Measurements from ENCODE around the gene AUNIP. TPM values are rescaled to one million over a fixed set of nuclear protein-coding genes. Genes with fewer than 3 reads are reported as not detected.

AUNIP gene
- total RNA-seq = 0.54 and 0.69 TPM in 2 replicates

GRCh38 chr1:25858906-25859789 is at the start of gene AUNIP:
TSS of gene AUNIP (minus strand) at chr1:25859457. CDS start at chr1:25859357, 100 bp downstream.

GRCh38 chr1:25905680-25906643 is 46.7 kb upstream of the AUNIP start, which contains the start of gene STMN1:
TSS of gene STMN1 (minus strand) at chr1:25906419. CDS start at chr1:25904676, 1,743 bp downstream.

GRCh38 chr1:25875154-25875855 is 16.0 kb upstream of the AUNIP start, which contains the start of gene PAQR7:
TSS of gene PAQR7 (minus strand) at chr1:25875708. CDS start at chr1:25863839, 11,869 bp downstream.

GRCh38 chr1:25819491-25820246 is 39.6 kb downstream of the AUNIP start, which contains the start of gene MTFR1L:
TSS of gene MTFR1L (plus strand) at chr1:25819954. CDS start at chr1:25823105, 3,151 bp downstream.

GRCh38 chr1:25799935-25800702 is 59.1 kb downstream of the AUNIP start, which contains the start of gene SELENON:
TSS of gene SELENON (plus strand) at chr1:25800193. CDS start at chr1:25800231, 38 bp downstream.

Other genes with a start within 250 kb of the AUNIP start
- gene MAN1C1, start 242.7 kb downstream of the AUNIP start, total RNA-seq = 1.5 and 1.8 TPM in 2 replicates
- 23.3 and 27.6 TPM in 2 replicates for gene SELENON, start 59.3 kb downstream of the AUNIP start, total RNA-seq
- gene MTFR1L, start 39.5 kb downstream of the AUNIP start, total RNA-seq = 31.3 and 31.5 TPM in 2 replicates
- gene PAQR7, start 16.3 kb upstream of the AUNIP start, total RNA-seq = 14.7 and 18.0 TPM in 2 replicates
- gene STMN1, start 47.0 kb upstream of the AUNIP start, total RNA-seq = 123 and 152 TPM in 2 replicates
- gene PAFAH2, start 138.6 kb upstream of the AUNIP start, total RNA-seq = 8.3 and 13.9 TPM in 2 replicates
- not detected in 2 replicates for gene EXTL1, start 162.3 kb upstream of the AUNIP start, total RNA-seq
- not detected in 2 replicates for gene SLC30A2, start 186.7 kb upstream of the AUNIP start, total RNA-seq
- gene TRIM63, start 208.2 kb upstream of the AUNIP start, total RNA-seq = under 0.01 TPM in 1 of 2 replicates, not detected in the other

Measured in dermis lymphatic vessel endothelial cell (primary cell).